Dermis blood vessel endothelial cell (primary cell): ENCODE data around the gene SEC14L2. TPM values are rescaled to one million over a fixed set of nuclear protein-coding genes. Genes with fewer than 3 reads are reported as not detected.
"Not testable (repeated sequence)": the region's sequence is repeated elsewhere in the genome, so short reads cannot be mapped to it uniquely, and the experiment has no call there.

Experiments
- DNase-seq: peaks from one replicate; pipeline ENCODE4 v3.0.0; 2010
- total RNA-seq: library from RNA; depleted of rRNA; stranded (reverse); fragments of >200 nt; gene quantifications from 2 replicates; pipeline ENCODE4 v1.2.3, GENCODE V29; 2014

Gene SEC14L2
- total RNA-seq, 1 donor from 2014 or later, result 16.2 TPM

DNA sequence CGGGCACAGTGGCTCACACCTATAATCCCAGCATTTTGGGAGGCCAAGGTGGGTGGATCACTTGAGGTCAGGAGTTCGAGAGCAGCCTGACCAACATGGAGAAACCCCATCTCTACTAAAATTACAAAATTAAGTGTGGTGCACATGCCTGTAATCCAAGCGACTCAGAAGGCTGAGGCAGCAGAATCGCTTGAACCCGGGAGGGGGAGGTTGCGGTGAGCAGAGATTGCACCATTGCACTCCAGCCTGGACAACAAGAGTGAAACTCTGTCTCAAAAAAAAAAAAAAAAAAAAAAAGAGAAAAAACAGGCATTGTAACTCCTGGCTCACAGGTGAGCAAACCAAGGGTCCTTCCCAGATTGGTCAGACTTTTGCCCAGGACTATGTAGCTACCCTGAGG lies 63.7 kb downstream of the SEC14L2 start:
- DNase-seq, result not testable (repeated sequence)

DNA sequence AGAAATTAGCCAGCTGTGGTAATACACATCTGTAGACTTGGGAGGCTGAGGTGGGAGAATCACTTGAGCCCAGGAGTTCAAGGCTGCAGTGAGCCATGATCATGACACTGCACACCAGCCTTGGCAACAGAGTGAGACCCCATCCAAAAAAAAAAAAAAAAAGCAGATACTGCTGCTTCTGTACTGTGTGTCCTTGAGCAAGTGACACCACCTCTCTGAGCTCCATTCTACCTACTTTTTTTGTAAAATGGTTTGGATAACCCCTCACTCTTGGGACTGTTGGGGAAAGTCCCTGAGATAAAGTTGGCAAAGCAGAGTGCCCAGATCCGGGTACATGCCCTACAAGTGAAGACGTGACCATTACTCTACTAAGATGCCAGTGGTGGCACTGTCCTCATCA lies 72.3 kb downstream of the SEC14L2 start:
- DNase-seq, result no peak

DNA sequence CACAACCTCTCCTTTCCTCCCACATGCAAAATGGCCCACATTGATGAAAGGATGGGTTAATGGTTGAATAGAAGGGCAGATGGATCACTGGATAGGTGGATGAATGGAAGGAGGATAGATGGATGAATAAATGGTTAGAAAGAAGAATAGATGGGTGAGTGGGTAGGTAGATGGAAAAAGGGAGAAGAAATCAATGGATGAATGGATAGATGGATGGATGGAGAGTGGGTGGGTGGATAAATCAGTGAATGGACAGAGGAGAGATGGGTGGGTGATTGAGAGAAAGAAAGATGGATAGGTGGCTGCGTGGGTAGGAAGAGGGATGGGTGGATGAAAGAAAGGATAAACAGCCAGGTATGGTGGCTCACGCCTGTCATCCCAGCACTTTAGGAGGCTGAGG lies 73.8 kb downstream of the SEC14L2 start:
- no peak for DNase-seq

DNA sequence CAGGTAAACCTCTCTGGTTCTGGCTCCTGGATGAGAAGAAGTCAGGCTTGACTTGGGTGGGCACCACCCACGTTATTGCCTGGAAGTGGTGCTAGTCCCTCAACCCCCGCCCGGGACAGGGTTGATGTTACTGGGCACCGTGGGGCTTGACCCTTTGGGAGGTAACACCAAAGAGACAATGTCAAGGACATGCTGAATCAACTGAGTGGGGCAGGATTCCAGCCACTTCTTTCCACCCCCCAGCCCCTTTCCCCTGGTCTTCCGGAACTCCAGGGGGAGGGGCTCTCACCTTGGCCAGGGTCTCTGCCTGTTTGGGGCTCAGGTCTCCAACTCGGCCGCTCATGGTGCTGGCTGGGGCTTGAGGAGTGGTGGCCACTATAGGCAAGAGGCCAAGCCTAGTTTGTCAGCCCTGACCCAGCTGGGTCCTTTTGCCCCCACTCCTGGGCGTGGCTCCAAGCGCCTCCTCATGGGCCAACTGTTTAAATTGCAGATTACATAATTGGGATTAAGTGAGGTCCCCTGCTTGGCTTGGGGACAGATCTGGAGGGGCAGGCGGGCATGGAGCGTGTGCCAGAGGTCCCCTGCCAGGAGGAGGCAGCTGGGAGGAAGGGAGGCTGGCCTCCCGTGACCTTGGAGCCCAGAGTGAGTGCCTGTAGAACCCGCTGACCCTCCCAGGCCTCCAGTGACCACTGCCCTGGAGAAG lies 74.9 kb downstream of the SEC14L2 start, which contains the start of gene SEC14L3:
Gene SEC14L3, minus strand, starts transcription at position 402 of the 703 bp plus-strand sequence. Its CDS starts 59 bp downstream, at position 343.
- no peak for DNase-seq

DNA sequence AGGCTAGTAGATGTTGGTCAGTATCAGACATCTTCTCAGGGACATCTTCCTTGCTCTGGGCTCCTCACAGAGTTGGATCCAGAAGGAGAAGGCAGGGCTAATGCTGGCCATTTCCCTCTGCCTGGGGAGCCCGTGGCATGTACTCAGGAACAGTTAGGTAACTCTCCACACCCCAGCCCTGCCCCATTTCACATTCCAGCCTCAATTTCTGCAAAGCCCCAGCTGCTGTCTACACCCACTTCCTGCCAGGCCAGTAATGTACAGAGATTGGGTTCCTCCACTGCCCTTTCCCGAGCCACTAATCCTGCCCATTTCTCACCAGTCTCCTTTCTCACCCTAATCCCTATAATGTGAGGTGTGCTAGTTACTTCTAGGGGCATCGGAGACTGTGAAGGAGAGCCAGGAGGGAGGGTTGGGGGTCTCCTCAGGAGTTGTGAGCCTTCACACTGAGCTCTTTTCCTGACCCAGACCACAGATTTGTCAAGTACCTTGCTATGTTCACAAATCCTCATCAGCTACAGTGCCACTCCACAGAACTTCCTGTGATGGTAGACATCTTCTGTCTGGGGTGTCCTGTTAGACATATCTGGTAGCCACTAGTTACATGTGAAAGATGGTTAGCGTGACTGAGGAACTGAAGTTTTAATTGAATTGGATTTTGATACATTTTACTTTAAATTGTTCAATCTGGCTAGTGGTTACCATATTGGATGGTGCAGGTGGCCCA lies 76.3 kb downstream of the SEC14L2 start:
- DNase-seq, result no peak

DNA sequence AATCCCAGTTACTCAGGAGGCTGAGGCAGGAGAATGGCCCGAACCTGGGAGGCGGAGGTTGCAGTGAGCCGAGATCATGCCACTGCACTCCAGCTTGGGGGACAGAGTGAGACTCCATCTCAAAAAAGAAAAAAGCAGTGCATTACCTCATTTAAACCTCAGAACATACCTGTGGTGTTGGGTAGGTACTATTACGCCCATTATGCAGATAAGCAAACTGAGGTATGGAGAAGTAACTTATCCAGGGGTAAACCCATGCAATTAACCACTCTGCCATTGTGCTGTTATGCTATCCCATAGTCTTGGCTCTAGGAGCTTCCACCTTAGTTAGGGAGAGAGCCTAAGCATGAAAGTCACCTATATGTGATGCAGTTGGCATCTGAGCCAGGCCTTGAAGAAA lies 77.3 kb downstream of the SEC14L2 start:
- no peak for DNase-seq

Other genes starting within 250 kb of the SEC14L2 start
- 1.1 and 1.7 TPM in 2 replicates for gene LIF, start 150.3 kb upstream of the SEC14L2 start, total RNA-seq
- not detected in 2 replicates for gene OSM, start 130.2 kb upstream of the SEC14L2 start, total RNA-seq
- gene CASTOR1, start 107.5 kb upstream of the SEC14L2 start, total RNA-seq, result 8.5 and 14.7 TPM in 2 replicates
- gene TBC1D10A, start 70.1 kb upstream of the SEC14L2 start, total RNA-seq, result 10.6 and 11.7 TPM in 2 replicates
- 17.5 and 34.9 TPM in 2 replicates for gene SF3A1, start 40.1 kb upstream of the SEC14L2 start, total RNA-seq
- 1.5 and 2.2 TPM in 2 replicates for gene CCDC157, start 40.0 kb upstream of the SEC14L2 start, total RNA-seq
- gene RNF215, start 9.6 kb upstream of the SEC14L2 start, total RNA-seq, result 15.1 and 29.3 TPM in 2 replicates
- 31.7 and 36.8 TPM in 2 replicates for gene MTFP1, start 28.8 kb downstream of the SEC14L2 start, total RNA-seq
- gene SEC14L3, start 75.0 kb downstream of the SEC14L2 start, total RNA-seq, result not detected in 2 replicates
- gene SEC14L4, start 108.7 kb downstream of the SEC14L2 start, total RNA-seq, result 0.17 and 0.74 TPM in 2 replicates
- gene SEC14L6, start 149.7 kb downstream of the SEC14L2 start, total RNA-seq, result 0.05 and 0.34 TPM in 2 replicates
- 0.05 and 0.17 TPM in 2 replicates for gene GAL3ST1, start 177.6 kb downstream of the SEC14L2 start, total RNA-seq
- 67.2 and 98.6 TPM in 2 replicates for gene PES1, start 194.9 kb downstream of the SEC14L2 start, total RNA-seq
- 63.1 and 101 TPM in 2 replicates for gene TCN2, start 210.2 kb downstream of the SEC14L2 start, total RNA-seq
- 30.8 and 40.7 TPM in 2 replicates for gene SLC35E4, start 238.8 kb downstream of the SEC14L2 start, total RNA-seq